Activated CD8-positive, alpha-beta memory T cell treated with anti-CD3 and anti-CD28 coated beads for 4 hours (primary cell): ENCODE measurements around the gene POR.
"Not testable (repeated sequence)": the region's sequence is repeated elsewhere in the genome, so short reads cannot be mapped to it uniquely, and the experiment has no call there.

Source experiments
- DNase-seq, 2 donors: peaks; one replicate each; pipeline ENCODE4 v3.0.0-alpha.2; 2020; ENCODE audit warnings: low read depth in 2 of 2

POR gene

GRCh38 chr7:76020031-76020714 is 105.2 kb downstream of the POR start:
- DNase-seq: peak; percentile 37 to 50

DNA sequence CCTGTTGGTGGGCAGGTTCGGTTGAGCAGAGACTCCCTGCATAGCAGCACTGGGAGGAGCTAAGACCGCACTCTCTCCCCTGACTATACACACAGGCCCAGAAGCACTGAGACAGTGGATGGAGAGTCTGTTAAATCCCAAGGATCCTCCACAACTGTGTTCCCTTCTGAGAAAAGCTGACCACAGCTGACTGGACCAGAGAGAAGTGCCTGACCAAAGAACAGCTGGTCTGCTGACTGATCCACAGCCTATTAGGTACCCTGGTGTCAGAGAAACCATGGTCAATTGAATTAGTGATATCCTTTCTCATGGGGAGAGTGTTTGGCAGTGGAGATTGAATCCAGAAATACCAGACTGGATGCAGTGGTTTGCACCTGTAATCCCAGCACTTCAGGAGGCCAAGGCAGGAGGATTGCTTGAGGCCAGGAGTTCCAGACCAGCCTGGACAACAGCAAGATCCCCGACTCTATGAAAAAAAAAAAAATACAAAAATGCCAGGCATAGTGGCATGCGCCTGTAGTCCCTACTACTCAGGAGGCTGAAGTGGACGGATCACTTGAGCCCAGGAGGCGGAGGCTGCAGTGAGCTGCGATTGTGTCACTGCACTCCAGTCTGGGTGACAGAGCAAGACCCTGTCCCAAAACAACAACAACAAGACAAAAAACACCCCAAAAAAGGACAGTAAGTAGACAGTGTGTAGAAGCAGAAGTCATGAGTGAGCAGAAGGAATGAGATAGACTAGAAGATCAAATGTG is 107.2 kb downstream of the POR start:
- DNase-seq: no peak

DNA sequence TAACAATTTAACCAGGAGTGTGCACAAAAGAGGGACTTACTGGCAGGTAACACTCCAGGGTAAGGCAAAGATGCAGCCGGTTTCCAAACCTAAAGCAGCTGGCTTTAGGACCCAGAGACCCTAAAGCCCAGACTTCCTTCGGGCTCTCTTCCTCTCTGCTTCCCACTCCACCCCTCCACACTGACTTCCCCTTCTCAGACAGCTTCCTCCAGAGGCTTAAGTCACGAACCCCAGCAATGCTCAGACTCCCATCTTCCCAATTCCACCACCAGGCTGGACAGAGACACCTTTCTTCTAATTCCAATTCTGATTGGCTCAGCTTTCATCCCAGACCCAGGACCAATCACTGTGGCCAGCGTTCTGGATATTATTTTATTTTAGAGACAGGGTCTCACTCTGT is 108.0 kb downstream of the POR start:
- DNase-seq: no peak

DNA sequence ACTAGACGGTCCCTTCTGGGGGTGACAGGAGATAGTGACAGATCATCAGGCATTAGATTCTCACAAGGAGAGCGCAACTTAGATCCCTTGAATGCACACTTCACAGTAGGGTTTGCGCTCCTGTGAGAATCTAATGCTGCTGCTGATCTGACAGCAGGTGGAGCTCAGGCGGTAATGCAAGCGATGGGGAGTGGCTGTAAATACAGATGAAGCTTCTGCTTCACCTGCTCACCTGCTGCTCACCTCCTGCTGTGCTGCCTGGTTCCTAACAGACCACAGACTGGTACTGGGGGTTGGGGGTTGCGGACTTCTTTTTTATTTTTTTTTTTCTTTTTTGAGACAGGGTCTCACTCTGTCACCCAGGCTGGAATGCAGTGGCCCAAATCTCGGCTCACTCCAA is 114.7 kb downstream of the POR start:
- DNase-seq: not testable (repeated sequence)

GRCh38 chr7:76031964-76032363 is 117.0 kb downstream of the POR start:
- DNase-seq: no peak
